WERI-Rb-1 (cell line): Measurements from ENCODE around the gene LBHD2.

Source experiments
- DNase-seq: peaks from one replicate; pipeline ENCODE4 v3.0.0-alpha.2; 2020
- H3K27ac ChIP-seq: fragments of 250-450 bp; sonication (Bioruptor Pico); 2 replicates; pipeline ENCODE4 v1.5.1; 2020; ENCODE audit warnings: mild to moderate bottlenecking, moderate library complexity
- H3K27me3 ChIP-seq: fragments of 250-450 bp; sonication (Bioruptor Pico); 2 replicates; pipeline ENCODE4 v1.5.1; 2021; ENCODE audit warnings: mild to moderate bottlenecking, low read depth, moderate library complexity; ENCODE audit not compliant: insufficient read depth, severe bottlenecking
- H3K36me3 ChIP-seq: fragments of 250-450 bp; sonication (Bioruptor Pico); 2 replicates; pipeline ENCODE4 v1.5.1; 2020; ENCODE audit warnings: mild to moderate bottlenecking, moderate library complexity
- H3K4me3 ChIP-seq: 2 replicates; pipeline ENCODE4 v1.5.1; 2011; ENCODE audit warnings: low read depth, mild to moderate bottlenecking, control low read depth, low read length
- H3K9me3 ChIP-seq: fragments of 250-450 bp; sonication (Bioruptor Pico); 2 replicates; pipeline ENCODE4 v1.5.1; 2021; ENCODE audit warnings: mild to moderate bottlenecking, moderate library complexity; ENCODE audit not compliant: severe bottlenecking
- CTCF ChIP-seq: IDR thresholded peaks from 2 replicates; pipeline ENCODE4 v1.5.1; 2011; ENCODE audit warnings: low read depth, mild to moderate bottlenecking, control low read depth, inconsistent platforms, low read length

Gene LBHD2

GRCh38 chr14:103066399-103066798 lies 17.6 kb upstream of the LBHD2 start:
- DNase-seq: no peak
- no peaks in the 10 kb centered on the region for H3K36me3 ChIP-seq
- no peak overlapping the region for H3K4me3 ChIP-seq
- TF ChIP-seq CTCF: no peak
- H3K9me3 ChIP-seq: no peaks in the 10 kb centered on the region
- no peaks in the 10 kb centered on the region for H3K27me3 ChIP-seq
- no peak overlapping the region for H3K27ac ChIP-seq

- H3K27me3 ChIP-seq: no peaks in the 10 kb centered on the region
- no peaks in the 10 kb centered on the region for H3K9me3 ChIP-seq
- DNase-seq: no peak
- TF ChIP-seq CTCF: no peak
- H3K36me3 ChIP-seq: no peaks in the 10 kb centered on the region
- no peak overlapping the region for H3K27ac ChIP-seq
- H3K4me3 ChIP-seq: no peak overlapping the region
Observed at GRCh38 chr14:103067231-103067954, 16.6 kb upstream of the LBHD2 start.

GRCh38 chr14:103068351-103069073 lies 15.5 kb upstream of the LBHD2 start:
- no peak for TF ChIP-seq CTCF
- no peak overlapping the region for H3K4me3 ChIP-seq
- no peaks in the 10 kb centered on the region for H3K9me3 ChIP-seq
- no peak for DNase-seq
- H3K27ac ChIP-seq: no peak overlapping the region
- no peaks in the 10 kb centered on the region for H3K27me3 ChIP-seq
- no peaks in the 10 kb centered on the region for H3K36me3 ChIP-seq

GRCh38 chr14:103070263-103070885 lies 13.6 kb upstream of the LBHD2 start:
- no peak for DNase-seq
- H3K27ac ChIP-seq: no peak overlapping the region
- no peak overlapping the region for H3K4me3 ChIP-seq
- H3K36me3 ChIP-seq: no peaks in the 10 kb centered on the region
- no peaks in the 10 kb centered on the region for H3K27me3 ChIP-seq
- TF ChIP-seq CTCF: no peak
- no peaks in the 10 kb centered on the region for H3K9me3 ChIP-seq

- H3K27ac ChIP-seq: no peak overlapping the region
- DNase-seq: no peak
- H3K9me3 ChIP-seq: no peaks in the 10 kb centered on the region
- no peaks in the 10 kb centered on the region for H3K27me3 ChIP-seq
- H3K4me3 ChIP-seq: no peak overlapping the region
- no peak for TF ChIP-seq CTCF
- H3K36me3 ChIP-seq: no peaks in the 10 kb centered on the region
Observed at GRCh38 chr14:103070971-103071542, 13.0 kb upstream of the LBHD2 start.
